Transverse colon (tissue), 4 donors: ENCODE measurements around the gene MRPS14. TPM values are rescaled to one million over a fixed set of nuclear protein-coding genes. Genes with fewer than 3 reads are reported as not detected.
"Not testable (repeated sequence)": the region's sequence is repeated elsewhere in the genome, so short reads cannot be mapped to it uniquely, and the experiment has no call there.

Experiments used
- DNase-seq: peaks from one replicate; pipeline ENCODE4 v3.0.0-alpha.2; 2019
- H3K27ac ChIP-seq, 4 donors: fragments of 200-600 bp; sonication (generic); 2 replicates each; pipeline ENCODE4 v1.5.1; 2016 to 2018; ENCODE audit warnings: inconsistent platforms in 4 of 4
- H3K27me3 ChIP-seq: fragments of 200-600 bp; sonication (generic); 2 replicates; pipeline ENCODE4 v1.5.1; 2017; ENCODE audit warnings: inconsistent platforms
- H3K36me3 ChIP-seq, 4 donors: fragments of 200-600 bp; sonication (generic); 2 replicates each; pipeline ENCODE4 v1.5.1; 2017 to 2019; ENCODE audit warnings: inconsistent platforms in 4 of 4
- H3K4me1 ChIP-seq, 4 donors: fragments of 200-600 bp; sonication (generic); 2 replicates each; pipeline ENCODE4 v1.5.1; 2017 to 2020; ENCODE audit warnings: inconsistent platforms in 4 of 4
- H3K4me3 ChIP-seq, 4 donors: fragments of 200-600 bp; sonication (generic); 1 replicate in 1 of 4; 2 replicates in 3 of 4; pipeline versions ENCODE4 v1.5.1 to v1.6.1; 2017 to 2019; ENCODE audit warnings: inconsistent platforms in 4 of 4
- H3K9me3 ChIP-seq, 2 donors: fragments of 200-600 bp; sonication (generic); 2 replicates each; pipeline ENCODE4 v1.5.1; 2017 to 2019; ENCODE audit warnings: inconsistent platforms in 2 of 2
- EP300 ChIP-seq: sonication (generic); formaldehyde crosslinking; IDR thresholded peaks from one replicate; pipeline ENCODE4 v1.6.1; 2017; ENCODE audit warnings: antibody characterized with exemption, low read depth
- POLR2A ChIP-seq: fragments of 450-650 bp; IDR thresholded peaks from one replicate; pipeline ENCODE4 v1.6.1; 2016; ENCODE audit warnings: antibody characterized with exemption, mild to moderate bottlenecking, moderate library complexity
- POLR2AphosphoS5 ChIP-seq, 3 donors: sonication (generic); formaldehyde crosslinking; IDR thresholded peaks; one replicate each; pipeline ENCODE4 v1.6.1; 2016; ENCODE audit warnings: antibody characterized with exemption in 3 of 3
- WGBS, 2 donors: methylation state at CpG; one replicate each; pipeline ENCODE4 v1.1.5; 2018; ENCODE audit warnings: low coverage in 1 of 2; 5-methylcytosine and 5-hydroxymethylcytosine counted together
- in situ Hi-C, 4 donors: fragments of 200-750 bp; cut with MboI; loops; one replicate each; pipeline versions ENCODE4 v1.15.0 to v1.15.1; 2017; ENCODE audit warnings: low sequenced_read_pairs in 3 of 4, low pct_ligation_motif_present in 1 of 4, low pct_unique_long_range_greater_than_20kb in 1 of 4
- intact Hi-C: fragments of 100-400 bp; cut with DNase I; formaldehyde crosslinking; loops from one replicate; pipeline ENCODE4 v1.15.1; 2023; ENCODE audit warnings: low total_unique reads
- total RNA-seq, 4 donors: library from RNA; depleted of rRNA; stranded (reverse); fragments of >200 nt; gene quantifications; one replicate each; pipeline ENCODE4 v1.1.0, GENCODE V29; 2016
- TF ChIP-seq, protein P1 (sequence below), 5 experiments: fragments of 200-600 bp in 3 of 5; fragments of 450-650 bp in 2 of 5; sonication (generic) in 3 of 5; IDR thresholded peaks; 1 replicate in 2 of 5; 2 replicates in 3 of 5; pipeline ENCODE4 v1.5.1; 2016 to 2017; ENCODE audit warnings: antibody characterized with exemption in 5 of 5, inconsistent platforms in 3 of 5, mild to moderate bottlenecking in 2 of 5, moderate library complexity in 1 of 5

Gene MRPS14
- total RNA-seq, 4 donors from 2014 or later: 3.2 to 21.0 (median 13.0) TPM

GRCh38 chr1:175050992-175051391 is 27.8 kb upstream of the MRPS14 start:
- in situ Hi-C loops (no loop called here), intact Hi-C loops (no loop called here)
- Histone ChIP-seq H3K36me3 (no peaks in the 10 kb centered on the region), H3K4me3 (no peak overlapping the region), H3K27me3 (no peaks in the 10 kb centered on the region), H3K9me3 (no peaks in the 10 kb centered on the region), H3K4me1 (no peaks in the 10 kb centered on the region), H3K27ac (no peak overlapping the region)
- DNase-seq: no peak
- 90 to 92% methylated on average over 2 of the region's 2 CpGs for WGBS, 2 donors
- TF ChIP-seq POLR2AphosphoS5 (IDR thresholded peaks at IDR 0.05) (no peak), EP300 (no peak), POLR2A (no peak)
- TF ChIP-seq, protein P1, sequence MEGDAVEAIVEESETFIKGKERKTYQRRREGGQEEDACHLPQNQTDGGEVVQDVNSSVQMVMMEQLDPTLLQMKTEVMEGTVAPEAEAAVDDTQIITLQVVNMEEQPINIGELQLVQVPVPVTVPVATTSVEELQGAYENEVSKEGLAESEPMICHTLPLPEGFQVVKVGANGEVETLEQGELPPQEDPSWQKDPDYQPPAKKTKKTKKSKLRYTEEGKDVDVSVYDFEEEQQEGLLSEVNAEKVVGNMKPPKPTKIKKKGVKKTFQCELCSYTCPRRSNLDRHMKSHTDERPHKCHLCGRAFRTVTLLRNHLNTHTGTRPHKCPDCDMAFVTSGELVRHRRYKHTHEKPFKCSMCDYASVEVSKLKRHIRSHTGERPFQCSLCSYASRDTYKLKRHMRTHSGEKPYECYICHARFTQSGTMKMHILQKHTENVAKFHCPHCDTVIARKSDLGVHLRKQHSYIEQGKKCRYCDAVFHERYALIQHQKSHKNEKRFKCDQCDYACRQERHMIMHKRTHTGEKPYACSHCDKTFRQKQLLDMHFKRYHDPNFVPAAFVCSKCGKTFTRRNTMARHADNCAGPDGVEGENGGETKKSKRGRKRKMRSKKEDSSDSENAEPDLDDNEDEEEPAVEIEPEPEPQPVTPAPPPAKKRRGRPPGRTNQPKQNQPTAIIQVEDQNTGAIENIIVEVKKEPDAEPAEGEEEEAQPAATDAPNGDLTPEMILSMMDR (IDR thresholded peaks at IDR 0.05): no peak

- no peak overlapping the region for H3K27ac ChIP-seq
- in situ Hi-C loops (loop anchor here in 3 of 4 donors (25.0 kb wide), 2 partner anchors 92 to 267 kb away; no protein-coding TSS in a partner anchor), intact Hi-C loops (no loop called here)
- H3K27me3 ChIP-seq: no peaks in the 10 kb centered on the region
- H3K36me3 ChIP-seq: no peaks in the 10 kb centered on the region
- no peak for DNase-seq
- no peaks in the 10 kb centered on the region for H3K9me3 ChIP-seq
- no peak for TF ChIP-seq POLR2A
- no peak for TF ChIP-seq POLR2AphosphoS5 (IDR thresholded peaks at IDR 0.05)
- no peak for TF ChIP-seq EP300
- TF ChIP-seq, protein P1 (IDR thresholded peaks at IDR 0.05): no peak
- 96% methylated on average over 32 of the region's 32 CpGs; no CpG with 5 or more reads in 1 of the 2 donors for WGBS, 2 donors
- H3K4me3 ChIP-seq: no peak overlapping the region
- no peaks in the 10 kb centered on the region for H3K4me1 ChIP-seq
Measured at GRCh38 chr1:175045519-175045918, 22.3 kb upstream of the MRPS14 start.

DNA sequence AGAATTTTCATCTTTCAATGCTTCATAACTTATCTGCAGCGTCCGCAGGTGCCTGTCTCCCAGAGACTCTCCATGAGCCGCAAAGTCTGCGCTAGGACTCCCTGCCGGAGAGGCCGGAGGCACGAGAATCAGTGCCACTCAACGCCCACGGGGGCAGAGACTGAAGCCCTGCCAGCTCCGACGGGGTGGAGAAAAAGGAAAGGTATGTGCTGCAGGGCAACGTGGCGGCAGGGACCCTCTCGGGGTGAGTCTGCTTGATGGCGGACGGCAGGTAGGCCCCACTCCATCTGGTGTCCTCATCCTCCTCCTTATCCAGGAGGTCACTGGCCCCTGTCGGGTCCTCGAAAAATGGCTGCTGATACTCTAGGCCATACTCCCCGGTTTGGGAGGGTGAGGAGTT is 21.9 kb upstream of the MRPS14 start:
- Histone ChIP-seq H3K27me3 (no peaks in the 10 kb centered on the region), H3K27ac (no peak overlapping the region), H3K4me1 (no peaks in the 10 kb centered on the region), H3K4me3 (no peak overlapping the region), H3K36me3 (no peaks in the 10 kb centered on the region), H3K9me3 (no peaks in the 10 kb centered on the region)
- DNase-seq: no peak
- TF ChIP-seq, protein P1 (IDR thresholded peaks at IDR 0.05): no peak
- TF ChIP-seq EP300: no peak
- TF ChIP-seq POLR2AphosphoS5 (IDR thresholded peaks at IDR 0.05): no peak
- no peak for TF ChIP-seq POLR2A
- 94% methylated on average over 7 to 19 of the region's 19 CpGs for WGBS, 2 donors
- intact Hi-C loops: no loop called here
- in situ Hi-C loops: loop anchor here in 3 of 4 donors (25.0 kb wide), 2 partner anchors 92 to 267 kb away; no protein-coding TSS in a partner anchor

DNA sequence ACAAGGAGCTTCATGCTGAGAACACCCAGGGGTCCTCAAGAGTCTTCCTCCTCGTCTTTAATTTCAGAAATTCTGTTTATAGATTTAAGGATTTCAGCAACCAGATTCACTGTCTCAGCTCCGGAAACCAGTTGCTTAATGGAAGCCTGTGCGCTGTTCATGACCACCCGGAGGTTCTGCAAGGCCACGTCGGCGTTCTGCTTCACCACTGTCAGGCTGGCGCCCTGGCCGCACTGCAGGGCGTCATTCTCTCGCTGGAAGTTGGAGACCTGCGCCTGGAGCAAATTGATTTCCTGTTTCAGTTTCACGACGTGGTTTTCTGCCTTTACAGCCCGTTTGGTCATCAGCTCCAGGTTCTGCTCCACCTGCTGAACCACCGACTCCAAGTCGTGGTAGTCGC is 21.4 kb upstream of the MRPS14 start:
- WGBS, 2 donors: 75 to 83% methylated on average over 5 to 18 of the region's 18 CpGs

DNA sequence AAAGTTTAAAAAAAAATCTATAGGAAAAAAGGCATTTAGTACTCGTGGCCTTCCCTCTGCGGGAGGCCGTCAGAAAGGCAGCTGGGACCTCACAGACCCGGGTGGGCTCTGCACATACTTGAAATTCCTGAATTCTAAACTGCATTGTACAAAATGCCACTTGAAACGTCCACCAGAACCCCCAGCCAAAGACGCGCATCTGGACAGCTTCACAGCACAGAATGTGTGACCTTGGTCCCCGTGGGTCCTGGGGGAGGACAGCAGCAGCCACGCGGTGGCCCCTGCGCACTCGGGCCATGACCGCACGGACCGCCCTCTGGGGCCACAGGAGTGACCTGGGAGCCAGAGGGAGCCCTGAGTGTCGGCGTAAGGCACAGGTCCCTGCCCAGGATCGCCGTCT is 20.6 kb upstream of the MRPS14 start:
- no peak for DNase-seq
- WGBS, 2 donors: 64 to 66% methylated on average over 4 to 18 of the region's 19 CpGs

More for the DNA sequence above, 21.4 kb upstream of the MRPS14 start:
- H3K9me3 ChIP-seq, H3K4me1 ChIP-seq, H3K36me3 ChIP-seq, H3K4me3 ChIP-seq, H3K27me3 ChIP-seq, H3K27ac ChIP-seq, intact Hi-C loops, DNase-seq: not testable (repeated sequence)
- in situ Hi-C loops: loop anchor here in 3 of 4 donors (25.0 kb wide), 2 partner anchors 93 to 268 kb away; no protein-coding TSS in a partner anchor

More for the DNA sequence above, 20.6 kb upstream of the MRPS14 start:
- Histone ChIP-seq H3K27me3 (no peaks in the 10 kb centered on the region), H3K9me3 (no peaks in the 10 kb centered on the region), H3K36me3 (no peaks in the 10 kb centered on the region), H3K4me1 (no peaks in the 10 kb centered on the region), H3K4me3 (no peak overlapping the region), H3K27ac (no peak overlapping the region)
- TF ChIP-seq POLR2AphosphoS5 (IDR thresholded peaks at IDR 0.05) (no peak), POLR2A (no peak), EP300 (no peak)
- TF ChIP-seq, protein P1 (IDR thresholded peaks at IDR 0.05): no peak
- intact Hi-C loops: no loop called here
- in situ Hi-C loops: loop anchor here in 3 of 4 donors (25.0 kb wide), 2 partner anchors 93 to 268 kb away; no protein-coding TSS in a partner anchor
